B cell (primary cell): ENCODE data around the gene STMN3. TPM values are rescaled to one million over a fixed set of nuclear protein-coding genes. Genes with fewer than 3 reads are reported as not detected.

Experiments
- ATAC-seq: fragments of 200-7000 bp; cut with Tn5 transposase; one replicate; pipeline ENCODE4 v1.10.0; 2021; ENCODE audit warnings: low read depth, mild to moderate bottlenecking, moderate number of reproducible peaks, moderate library complexity
- CTCF ChIA-PET: fragments of 350-600 bp; sonication (Branson Sonifier 250); formaldehyde crosslinking; loops from one replicate; lab custom pipeline; 2021; ENCODE audit warnings: antibody characterized with exemption, inconsistent platforms; lab: Charles Lee
- POLR2A ChIA-PET: fragments of 350-600 bp; sonication (Branson Sonifier 250); formaldehyde crosslinking; loops from one replicate; lab custom pipeline; 2021; ENCODE audit warnings: antibody characterized with exemption; lab: Charles Lee
- DNase-seq: peaks from one replicate; pipeline ENCODE4 v3.0.0; 2013
- H2AFZ ChIP-seq: 2 replicates; pipeline ENCODE4 v1.6.1; 2012; ENCODE audit warnings: mild to moderate bottlenecking, low read depth, low read length; ENCODE audit not compliant: insufficient read depth, poor library complexity, severe bottlenecking
- H3K27ac ChIP-seq, 2 donors: 1 replicate in 1 of 2; 2 replicates in 1 of 2; pipeline ENCODE4 v1.5.1; 2012 to 2013; ENCODE audit warnings: low read length in 2 of 2, mild to moderate bottlenecking in 2 of 2, moderate library complexity in 1 of 2
- H3K27me3 ChIP-seq, 4 experiments: fragments of 200-600 bp in 1 of 4; sonication (generic) in 1 of 4; replicated peaks in 1 of 4; 1 replicate in 2 of 4; 2 replicates in 2 of 4; pipeline versions ENCODE4 v1.6.1 to v1.7.0; 2013 to 2016; ENCODE audit warnings: low read length in 3 of 4, mild to moderate bottlenecking in 2 of 4, mixed read lengths in 1 of 4, moderate library complexity in 1 of 4; ENCODE audit not compliant: insufficient read depth in 4 of 4, control insufficient read depth in 3 of 4; ENCODE audit errors: control extremely low read depth in 1 of 4
- H3K36me3 ChIP-seq, 2 experiments: replicated peaks in 1 of 2; 1 replicate in 1 of 2; 2 replicates in 1 of 2; pipeline versions ENCODE4 v1.6.1 to v1.7.1; 2013; ENCODE audit warnings: low read length in 1 of 2; ENCODE audit not compliant: insufficient read depth in 2 of 2, control insufficient read depth in 1 of 2; ENCODE audit errors: control extremely low read depth in 1 of 2, extremely low read depth in 1 of 2
- H3K4me1 ChIP-seq, 2 donors: fragments of 200-600 bp in 1 of 2; sonication (generic) in 1 of 2; 1 replicate in 1 of 2; 2 replicates in 1 of 2; pipeline versions ENCODE4 v1.5.1 to v1.6.1; 2013 to 2017; ENCODE audit warnings: low read length in 2 of 2; ENCODE audit not compliant: control insufficient read depth in 2 of 2, insufficient read depth in 2 of 2
- H3K4me2 ChIP-seq: replicated peaks from 2 replicates; pipeline ENCODE3; 2012; ENCODE audit warnings: mild to moderate bottlenecking, low read depth, low read length; ENCODE audit not compliant: poor library complexity, severe bottlenecking
- H3K4me3 ChIP-seq, 5 experiments: fragments of 200-600 bp in 1 of 5; sonication (generic) in 1 of 5; 1 replicate in 3 of 5; 2 replicates in 2 of 5; pipeline versions ENCODE4 v1.5.1 to v1.7.0; 2011 to 2016; ENCODE audit warnings: low read length in 4 of 5, mild to moderate bottlenecking in 4 of 5, low read depth in 2 of 5, control low read depth in 1 of 5, moderate library complexity in 1 of 5; ENCODE audit not compliant: insufficient read depth in 1 of 5; ENCODE audit errors: control extremely low read depth in 1 of 5, extremely low read depth in 1 of 5
- H3K79me2 ChIP-seq: fragments of 200-600 bp; sonication (generic); one replicate; pipeline ENCODE4 v1.6.0; 2016; ENCODE audit warnings: low read length; ENCODE audit not compliant: control insufficient read depth, insufficient read depth
- H3K9ac ChIP-seq: fragments of 200-600 bp; sonication (generic); 2 replicates; pipeline ENCODE4 v1.6.1; 2017; ENCODE audit warnings: mild to moderate bottlenecking, low read length, moderate library complexity
- H3K9me3 ChIP-seq, 3 donors: one replicate each; pipeline versions ENCODE4 v1.6.1 to v1.7.1; 2013; ENCODE audit warnings: low read length in 2 of 3; ENCODE audit not compliant: control insufficient read depth in 2 of 3, insufficient read depth in 1 of 3; ENCODE audit errors: control extremely low read depth in 1 of 3
- H4K20me1 ChIP-seq: 2 replicates; pipeline ENCODE4 v1.6.0; 2012; ENCODE audit warnings: mild to moderate bottlenecking, low read length; ENCODE audit not compliant: insufficient read depth, control insufficient read depth, poor library complexity, severe bottlenecking
- H3K27ac Mint-ChIP-seq: one replicate; pipeline ENCODE4 v1.8.0; 2021; ENCODE audit warnings: mixed read lengths
- H3K27me3 Mint-ChIP-seq: one replicate; pipeline ENCODE4 v1.8.0; 2021; ENCODE audit warnings: mixed read lengths
- H3K4me1 Mint-ChIP-seq: one replicate; pipeline ENCODE4 v1.8.0; 2021; ENCODE audit warnings: mixed read lengths
- H3K4me3 Mint-ChIP-seq: one replicate; pipeline ENCODE4 v1.8.0; 2021; ENCODE audit warnings: mixed read lengths
- H3K9me3 Mint-ChIP-seq: one replicate; pipeline ENCODE4 v1.8.0; 2022; ENCODE audit warnings: mixed read lengths; ENCODE audit not compliant: insufficient read depth
- EZH2 ChIP-seq: IDR thresholded peaks from 2 replicates; pipeline ENCODE4 v1.6.1; 2012; ENCODE audit warnings: borderline replicate concordance, low read depth, mild to moderate bottlenecking, moderate library complexity, low read length; ENCODE audit not compliant: insufficient read depth, poor library complexity, severe bottlenecking
- WGBS: methylation state at CpG from one replicate; pipeline ENCODE4 v1.1.5; 2013; ENCODE audit warnings: missing lambda C conversion rate; ENCODE audit not compliant: insufficient coverage; 5-methylcytosine and 5-hydroxymethylcytosine counted together
- intact Hi-C: fragments of 100-400 bp; cut with micrococcal nuclease; formaldehyde crosslinking; loops from one replicate; pipeline ENCODE4 v1.10.0; 2022
- polyA plus RNA-seq: library from polyadenylated mRNA; depleted of rRNA; stranded (reverse); fragments of >200 nt; gene quantifications from 2 replicates; pipeline ENCODE4 v1.2.3, GENCODE V29; 2012
- total RNA-seq, 2 donors: library from RNA; stranded (reverse); fragments of 120-200 nt in 1 of 2; gene quantifications; 1 replicate in 1 of 2; 2 replicates in 1 of 2; pipeline versions ENCODE4 v1.2.3 to v1.2.4, GENCODE V29; 2013 to 2022
- TF ChIP-seq, protein P1 (sequence below): fragments of 200-600 bp; IDR thresholded peaks from one replicate; pipeline ENCODE4 v1.8.0; 2022; ENCODE audit warnings: antibody characterized with exemption, mild to moderate bottlenecking

STMN3 gene
- total and polyA plus RNA-seq, 2 donors (not counting 1 experiment from before 2014, with no cell fraction given) = 35.0 to 59.4 TPM

DNA sequence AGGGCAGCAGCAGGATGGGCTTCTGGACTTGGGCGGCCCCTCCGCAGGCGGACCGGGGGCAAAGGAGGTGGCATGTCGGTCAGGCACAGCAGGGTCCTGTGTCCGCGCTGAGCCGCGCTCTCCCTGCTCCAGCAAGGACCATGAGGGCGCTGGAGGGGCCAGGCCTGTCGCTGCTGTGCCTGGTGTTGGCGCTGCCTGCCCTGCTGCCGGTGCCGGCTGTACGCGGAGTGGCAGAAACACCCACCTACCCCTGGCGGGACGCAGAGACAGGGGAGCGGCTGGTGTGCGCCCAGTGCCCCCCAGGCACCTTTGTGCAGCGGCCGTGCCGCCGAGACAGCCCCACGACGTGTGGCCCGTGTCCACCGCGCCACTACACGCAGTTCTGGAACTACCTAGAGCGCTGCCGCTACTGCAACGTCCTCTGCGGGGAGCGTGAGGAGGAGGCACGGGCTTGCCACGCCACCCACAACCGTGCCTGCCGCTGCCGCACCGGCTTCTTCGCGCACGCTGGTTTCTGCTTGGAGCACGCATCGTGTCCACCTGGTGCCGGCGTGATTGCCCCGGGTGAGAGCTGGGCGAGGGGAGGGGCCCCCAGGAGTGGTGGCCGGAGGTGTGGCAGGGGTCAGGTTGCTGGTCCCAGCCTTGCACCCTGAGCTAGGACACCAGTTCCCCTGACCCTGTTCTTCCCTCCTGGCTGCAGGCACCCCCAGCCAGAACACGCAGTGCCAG is 43.6 kb upstream of the STMN3 start, which contains the start of gene TNFRSF6B:
Gene TNFRSF6B, plus strand, starts transcription at position 25 of the 729 bp plus-strand sequence. Its CDS starts 116 bp downstream, at position 141.
- TF ChIP-seq, protein P1, sequence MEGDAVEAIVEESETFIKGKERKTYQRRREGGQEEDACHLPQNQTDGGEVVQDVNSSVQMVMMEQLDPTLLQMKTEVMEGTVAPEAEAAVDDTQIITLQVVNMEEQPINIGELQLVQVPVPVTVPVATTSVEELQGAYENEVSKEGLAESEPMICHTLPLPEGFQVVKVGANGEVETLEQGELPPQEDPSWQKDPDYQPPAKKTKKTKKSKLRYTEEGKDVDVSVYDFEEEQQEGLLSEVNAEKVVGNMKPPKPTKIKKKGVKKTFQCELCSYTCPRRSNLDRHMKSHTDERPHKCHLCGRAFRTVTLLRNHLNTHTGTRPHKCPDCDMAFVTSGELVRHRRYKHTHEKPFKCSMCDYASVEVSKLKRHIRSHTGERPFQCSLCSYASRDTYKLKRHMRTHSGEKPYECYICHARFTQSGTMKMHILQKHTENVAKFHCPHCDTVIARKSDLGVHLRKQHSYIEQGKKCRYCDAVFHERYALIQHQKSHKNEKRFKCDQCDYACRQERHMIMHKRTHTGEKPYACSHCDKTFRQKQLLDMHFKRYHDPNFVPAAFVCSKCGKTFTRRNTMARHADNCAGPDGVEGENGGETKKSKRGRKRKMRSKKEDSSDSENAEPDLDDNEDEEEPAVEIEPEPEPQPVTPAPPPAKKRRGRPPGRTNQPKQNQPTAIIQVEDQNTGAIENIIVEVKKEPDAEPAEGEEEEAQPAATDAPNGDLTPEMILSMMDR = no peak
- no peak for TF ChIP-seq EZH2
- H3K4me1 Mint-ChIP-seq = peaks cover 16% of the 10 kb centered on the region
- 9% methylated on average over 52 of the region's 52 CpGs for WGBS
- POLR2A ChIA-PET = interaction anchor here (0.6 kb wide), 1 partner anchor 158 kb away, joined by 3 read pairs; no protein-coding TSS in a partner anchor
- peaks cover 0 to 5% (median 0%) of the 10 kb centered on the region in 3 donors for H3K9me3 ChIP-seq
- DNase-seq (peak; percentile 28), ATAC-seq (peak; percentile 4)
- peaks cover 0 to 3% (median 0%) of the 10 kb centered on the region in 4 experiments for H3K27me3 ChIP-seq
- peak within 1 kb of the TSS; percentile 27 for H3K4me3 Mint-ChIP-seq
- peak within 1 kb of the TSS; percentile 74 for H3K4me2 ChIP-seq
- intact Hi-C loops = no loop called here
- H3K9ac ChIP-seq = peak within 1 kb of the TSS; percentile 27
- peaks cover 45% of the 10 kb centered on the region for H3K79me2 ChIP-seq
- H4K20me1 ChIP-seq = peaks cover 70% of the 10 kb centered on the region
- H3K4me3 ChIP-seq = peak within 1 kb of the TSS in 4 of 5 experiments; percentile 6 to 33 (median 18)
- peaks cover 18% of the 10 kb centered on the region in 2 donors for H3K4me1 ChIP-seq
- H2AFZ ChIP-seq = no peak within 1 kb of the TSS
- CTCF ChIA-PET = no interaction called here
- H3K27me3 Mint-ChIP-seq = no peaks in the 10 kb centered on the region
- peak within 1 kb of the TSS; percentile 41 for H3K27ac Mint-ChIP-seq
- H3K9me3 Mint-ChIP-seq = no peaks in the 10 kb centered on the region
- H3K36me3 ChIP-seq = peaks cover 0 to 5% of the 10 kb centered on the region in 2 experiments
- H3K27ac ChIP-seq = no peak within 1 kb of the TSS

DNA sequence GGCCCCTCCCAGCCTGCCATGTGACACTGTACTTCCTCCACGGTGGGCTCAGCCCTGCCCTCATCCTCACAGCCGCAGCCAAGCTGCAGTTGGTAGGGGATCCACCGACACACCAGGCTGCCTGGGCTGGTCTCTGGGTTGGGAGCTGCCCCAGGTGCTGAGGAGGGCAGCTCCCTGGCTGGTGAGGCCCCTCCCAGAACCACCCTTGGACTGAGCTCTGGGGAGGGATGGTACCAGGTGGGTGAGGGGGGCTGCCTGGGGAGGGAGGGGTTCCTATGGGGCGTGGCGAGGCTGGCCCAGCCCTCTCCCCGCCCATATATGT is 43.0 kb upstream of the STMN3 start:
- ChIA-PET CTCF (interaction anchor here (1.0 kb wide), 1 partner anchor 114 kb away, joined by 3 read pairs; no protein-coding TSS in a partner anchor), POLR2A (interaction anchor here (0.6 kb wide), 1 partner anchor 158 kb away, joined by 3 read pairs; no protein-coding TSS in a partner anchor)
- Histone ChIP-seq H3K27me3 (peaks cover 0 to 3% (median 0%) of the 10 kb centered on the region in 4 experiments), H3K79me2 (peaks cover 39% of the 10 kb centered on the region), H3K4me1 (peaks cover 18% of the 10 kb centered on the region in 2 donors), H3K9me3 (peaks cover 0 to 5% (median 0%) of the 10 kb centered on the region in 3 donors), H3K36me3 (peaks cover 0 to 5% of the 10 kb centered on the region in 2 experiments), H3K9ac (peak overlapping the region; percentile 27), H3K27ac (no peak overlapping the region), H3K4me3 (peak overlapping the region in 3 of 5 experiments; percentile 13 to 33 (median 23)), H3K4me2 (peak overlapping the region; percentile 74), H2AFZ (no peak overlapping the region), H4K20me1 (peaks cover 65% of the 10 kb centered on the region)
- Mint-ChIP-seq H3K4me3 (peak overlapping the region; percentile 27), H3K4me1 (peaks cover 16% of the 10 kb centered on the region), H3K27me3 (no peaks in the 10 kb centered on the region), H3K9me3 (no peaks in the 10 kb centered on the region), H3K27ac (peak overlapping the region; percentile 41)
- TF ChIP-seq, protein P1 = no peak
- TF ChIP-seq EZH2 = no peak
- ATAC-seq (peak; percentile 68), DNase-seq (peak; percentile 55)
- WGBS = 7% methylated on average over 6 of the region's 6 CpGs
- intact Hi-C loops = no loop called here
